K562 (cell line): Measurements from ENCODE around the gene COL4A5. TPM values are rescaled to one million over a fixed set of nuclear protein-coding genes. Genes with fewer than 3 reads are reported as not detected.

Experiments
- ATAC-seq: fragments of 200-7000 bp; cut with Tn5 transposase; 3 replicates; pipeline ENCODE4 v1.9.1; 2020; ENCODE audit warnings: moderate library complexity
- BruUV-seq: library from RNA; stranded (reverse); fragments of 400-500 nt; replicated peaks from 2 replicates; lab custom pipeline; 2021; lab: Mats Ljungman, UMichigan
- CTCF ChIA-PET: fragments of 300-600 bp; formaldehyde crosslinking; extraction: SDS; loops from one replicate; lab custom pipeline; 2021; ENCODE audit warnings: low intra/inter-chr PET ratio; lab: Yijun Ruan, JAX
- POLR2A ChIA-PET: fragments of 300-600, 350-650 bp; sonication (Branson Sonifier 250); formaldehyde crosslinking; extraction: SDS; loops from one replicate; lab custom pipeline; 2021; ENCODE audit warnings: antibody characterized with exemption, inconsistent platforms; lab: Yijun Ruan, JAX
- DNase-seq, 4 experiments: peaks; one replicate each; pipeline versions ENCODE4 v3.0.0 to v3.0.0-alpha.2; 2011 to 2018; ENCODE audit warnings: low spot score in 3 of 4, mixed read lengths in 3 of 4; ENCODE audit errors: extremely low read depth in 1 of 4
- FAIRE-seq: peaks from 2 replicates; lab custom pipeline; 2011; peaks lifted over from hg19 to GRCh38; lab: Jason Lieb, UNC
- H2AFZ ChIP-seq: 2 replicates; pipeline ENCODE4 v1.6.0; 2011; ENCODE audit warnings: low read depth, low read length, control low read depth, inconsistent platforms
- H3K27ac ChIP-seq: fragments of 200-600 bp; 3 replicates; pipeline ENCODE4 v1.8.0; 2011; ENCODE audit warnings: low read depth, mild to moderate bottlenecking, control low read depth, inconsistent platforms, low read length, moderate library complexity, mixed read lengths; ENCODE audit errors: extremely low read depth
- H3K27me3 ChIP-seq, 2 experiments: fragments of 300-600 bp in 1 of 2; 2 replicates in 1 of 2; 3 replicates in 1 of 2; pipeline versions ENCODE4 v1.6.0 to v1.8.0; 2011; ENCODE audit warnings: inconsistent platforms in 2 of 2, low read length in 2 of 2, mild to moderate bottlenecking in 1 of 2, mixed read lengths in 1 of 2, moderate library complexity in 1 of 2; ENCODE audit not compliant: control insufficient read depth in 2 of 2, insufficient read depth in 2 of 2
- H3K36me3 ChIP-seq: fragments of 300-600 bp; 3 replicates; pipeline ENCODE4 v1.8.0; 2011; ENCODE audit warnings: mild to moderate bottlenecking, low read length, inconsistent platforms; ENCODE audit not compliant: control insufficient read depth, insufficient read depth
- H3K4me1 ChIP-seq, 2 experiments: fragments of 200-600 bp in 1 of 2; replicated peaks in 1 of 2; 2 replicates in 1 of 2; 3 replicates in 1 of 2; pipeline versions ENCODE4 v1.5.1 to v1.8.0; 2011; ENCODE audit warnings: inconsistent platforms in 2 of 2, low read length in 2 of 2, mild to moderate bottlenecking in 1 of 2, mixed read lengths in 1 of 2, moderate library complexity in 1 of 2; ENCODE audit not compliant: control insufficient read depth in 2 of 2, insufficient read depth in 2 of 2
- H3K4me2 ChIP-seq: 2 replicates; pipeline ENCODE4 v1.6.1; 2011; ENCODE audit warnings: low read length, control low read depth, inconsistent platforms, mixed read lengths; ENCODE audit not compliant: insufficient read depth
- H3K4me3 ChIP-seq: fragments of 200-600 bp; sonication (generic), shearing (Covaris generic); 2 replicates; pipeline ENCODE4 v1.5.1; 2016; ENCODE audit warnings: control low read depth, inconsistent platforms
- H3K79me2 ChIP-seq: fragments of 200-600 bp; 3 replicates; pipeline ENCODE4 v1.8.0; 2011; ENCODE audit warnings: low read length, inconsistent platforms; ENCODE audit not compliant: control insufficient read depth, insufficient read depth
- H3K9ac ChIP-seq, 2 experiments: 2 replicates each; pipeline versions ENCODE4 v1.6.0 to v1.6.1; 2011; ENCODE audit warnings: low read depth in 2 of 2, low read length in 2 of 2, control low read depth in 1 of 2, inconsistent platforms in 1 of 2, mild to moderate bottlenecking in 1 of 2, mixed read lengths in 1 of 2; ENCODE audit not compliant: insufficient read depth in 1 of 2
- H3K9me1 ChIP-seq: one replicate; pipeline ENCODE4 v1.6.0; 2011; ENCODE audit warnings: inconsistent platforms, mild to moderate bottlenecking, low read length, moderate library complexity; ENCODE audit not compliant: control insufficient read depth, insufficient read depth
- H3K9me3 ChIP-seq: replicated peaks from 2 replicates; pipeline ENCODE4 v1.5.1; 2011; ENCODE audit warnings: low read depth, low read length, inconsistent platforms; ENCODE audit not compliant: control insufficient read depth, insufficient read depth
- H4K20me1 ChIP-seq: replicated peaks from 2 replicates; pipeline ENCODE4 v1.6.1; 2011; ENCODE audit warnings: low read length, inconsistent platforms, mixed read lengths; ENCODE audit not compliant: control insufficient read depth, insufficient read depth
- HDAC6 ChIP-seq: IDR thresholded peaks from 2 replicates; pipeline ENCODE4 v1.6.1; 2012; ENCODE audit warnings: low read depth, mild to moderate bottlenecking, control low read depth, inconsistent platforms, low read length, moderate library complexity
- PBX2 ChIP-seq, 2 experiments: IDR thresholded peaks in 1 of 2; conservative IDR thresholded peaks in 1 of 2; 2 replicates each; pipeline ENCODE4 v1.6.1; 2016; ENCODE audit warnings: low read depth in 2 of 2, mild to moderate bottlenecking in 1 of 2, missing compliant biosample characterization in 1 of 2, missing genetic modification characterization in 1 of 2, moderate library complexity in 1 of 2
- SP2 ChIP-seq: IDR thresholded peaks from 2 replicates; pipeline ENCODE4 v1.6.1; 2011; ENCODE audit warnings: mild to moderate bottlenecking, low read depth, low read length, moderate library complexity; ENCODE audit not compliant: poor library complexity, severe bottlenecking; ENCODE audit errors: extremely low read depth
- WGBS: fragments of 100-300 bp; shearing (Covaris generic); methylation state at CpG from one replicate; pipeline ENCODE4 v1.1.6; 2016; ENCODE audit warnings: low coverage, mixed read lengths; ENCODE audit not compliant: insufficient coverage; ENCODE audit errors: missing lambda C conversion rate; 5-methylcytosine and 5-hydroxymethylcytosine counted together
- in situ Hi-C: fragments of 300-500 bp; cut with MboI; formaldehyde crosslinking; loops from 4 replicates; pipeline ENCODE4 v1.15.0; 2018; ENCODE audit warnings: inconsistent platforms, mixed read lengths
- intact Hi-C: fragments of 100-400 bp; cut with micrococcal nuclease; formaldehyde crosslinking; loops from 2 replicates; pipeline ENCODE4 v1.14.2; 2022
- polyA plus RNA-seq, 8 experiments: library from polyadenylated mRNA; depleted of rRNA in 4 of 8; stranded (reverse) in 5 of 8; unstranded in 3 of 8; fragments of >200 nt; fragmentation: Nextera tagmentation in 2 of 8; fragmentation: Illumina TruSeq in 1 of 8; extraction: Ambion mirVana in 2 of 8; extraction: Trizol in 1 of 8; gene quantifications; 2 replicates each; pipeline versions ENCODE4 v1.2.1 to v1.2.3, GENCODE V29; 2011 to 2014; ENCODE audit warnings: inconsistent platforms in 1 of 8, missing spikeins in 1 of 8
- total RNA-seq, 7 experiments: library from RNA; depleted of rRNA in 6 of 7; stranded (reverse); fragments of >200 nt in 6 of 7; fragmentation: Illumina TruSeq in 2 of 7; extraction: Trizol in 2 of 7; gene quantifications; 2 replicates each; pipeline versions ENCODE4 v1.2.1 to v1.2.3, GENCODE V29; 2011 to 2021; ENCODE audit warnings: low replicate concordance in 1 of 7
- TF ChIP-seq, protein P1 (sequence below): fragments of 450-650 bp; IDR thresholded peaks from 2 replicates; pipeline ENCODE4 v1.6.1; 2016

Gene COL4A5
- total and polyA plus RNA-seq, 9 of the 15 experiments (the other 6 are each of a cell fraction or from before 2014, with no cell fraction given), result 0.66 to 2.5 (median 1.8) TPM

- FAIRE-seq (no peak), DNase-seq (peak; percentile 11 to 24 (median 14)), ATAC-seq (peak; percentile 58)
- Histone ChIP-seq H3K9me3 (no peaks in the 10 kb centered on the region), H2AFZ (peak within 1 kb of the TSS; percentile 93), H3K27ac (no peak within 1 kb of the TSS), H3K4me1 (peaks cover 0 to 3% of the 10 kb centered on the region in 2 experiments; a peak in 3 of 5 replicates), H3K36me3 (no peaks in the 10 kb centered on the region), H3K9me1 (no peaks in the 10 kb centered on the region), H3K27me3 (peaks cover 0 to 9% of the 10 kb centered on the region in 2 experiments; a peak in 2 of 5 replicates), H3K79me2 (no peaks in the 10 kb centered on the region), H3K9ac (peak within 1 kb of the TSS in 1 of 2 experiments; percentile 13; a peak in 1 of 4 replicates), H3K4me3 (no peak within 1 kb of the TSS), H4K20me1 (no peaks in the 10 kb centered on the region), H3K4me2 (peak within 1 kb of the TSS; percentile 32; the same call in 1 of the 2 replicates)
- POLR2A ChIA-PET, result interaction anchor here (0.6 kb wide), 1 partner anchor 15 kb away, joined by 3 read pairs; no protein-coding TSS in a partner anchor
- intact Hi-C loops, result no loop called here
- CTCF ChIA-PET, result no interaction called here
- WGBS, result 9% methylated on average over 13 of the region's 16 CpGs
- in situ Hi-C loops, result no loop called here
- no peak for TF ChIP-seq SP2
- no peak for TF ChIP-seq HDAC6
- TF ChIP-seq, protein P1, sequence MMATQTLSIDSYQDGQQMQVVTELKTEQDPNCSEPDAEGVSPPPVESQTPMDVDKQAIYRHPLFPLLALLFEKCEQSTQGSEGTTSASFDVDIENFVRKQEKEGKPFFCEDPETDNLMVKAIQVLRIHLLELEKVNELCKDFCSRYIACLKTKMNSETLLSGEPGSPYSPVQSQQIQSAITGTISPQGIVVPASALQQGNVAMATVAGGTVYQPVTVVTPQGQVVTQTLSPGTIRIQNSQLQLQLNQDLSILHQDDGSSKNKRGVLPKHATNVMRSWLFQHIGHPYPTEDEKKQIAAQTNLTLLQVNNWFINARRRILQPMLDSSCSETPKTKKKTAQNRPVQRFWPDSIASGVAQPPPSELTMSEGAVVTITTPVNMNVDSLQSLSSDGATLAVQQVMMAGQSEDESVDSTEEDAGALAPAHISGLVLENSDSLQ, result peak; percentile 93
- no peak for TF ChIP-seq PBX2 (CRISPR knock-in tag; IDR thresholded peaks at IDR 0.05; ENCODE audit: low read depth)
- peak; percentile 56 for TF ChIP-seq PBX2 (tag; conservative IDR thresholded peaks at IDR 0.05; ENCODE audit: low read depth)
- no TSS peak for BruUV-seq
Measured at GRCh38 chrX:108438110-108438623, 1.5 kb upstream of the COL4A5 start, which contains the start of gene COL4A6. COL4A6 (minus strand) TSS chrX:108438422; CDS start chrX:108438196, 226 bp downstream.
